Measurements from ENCODE around the gene CBR1. TPM values are rescaled to one million over a fixed set of nuclear protein-coding genes. Genes with fewer than 3 reads are reported as not detected.

The CBR1 gene
- total and polyA plus RNA-seq, 7 donors, result 102 to 264 (median 180) TPM

- Histone ChIP-seq H3K36me3 (no peaks in the 10 kb centered on the region), H3K27me3 (no peaks in the 10 kb centered on the region), H3K4me3 (no peak overlapping the region), H3K9me3 (no peaks in the 10 kb centered on the region), H3K4me1 (no peaks in the 10 kb centered on the region), H3K27ac (no peak overlapping the region)
- no peak for DNase-seq
- intact Hi-C loops (cut with DNase I), result no loop called here
- no peak for TF ChIP-seq POLR2A (IDR thresholded peaks at IDR 0.05)
- 23 to 64% methylated on average over 3 of the region's 3 CpGs for WGBS, 2 donors
Observed at GRCh38 chr21:36082237-36082664, 12.4 kb downstream of the CBR1 start.

- H3K36me3 ChIP-seq, result no peaks in the 10 kb centered on the region
- no peak overlapping the region for H3K4me3 ChIP-seq
- H3K27ac ChIP-seq, result no peak overlapping the region
- no peaks in the 10 kb centered on the region for H3K27me3 ChIP-seq
- DNase-seq, result no peak
- WGBS, 2 donors, result 76 to 80% methylated on average over 6 of the region's 6 CpGs
- intact Hi-C loops (cut with DNase I), result no loop called here
- TF ChIP-seq POLR2A (IDR thresholded peaks at IDR 0.05), result no peak
- no peak for TF ChIP-seq POLR2AphosphoS5 (IDR thresholded peaks at IDR 0.05)
- no peak for TF ChIP-seq CTCF (IDR thresholded peaks at IDR 0.05)
- no peak for TF ChIP-seq EP300 (IDR thresholded peaks at IDR 0.05)
- H3K9me3 ChIP-seq, result no peaks in the 10 kb centered on the region
- no peaks in the 10 kb centered on the region for H3K4me1 ChIP-seq
Observed at GRCh38 chr21:36087362-36088138, 17.7 kb downstream of the CBR1 start.

GRCh38 chr21:36089946-36090345 is 20.1 kb downstream of the CBR1 start:
- 89 to 91% methylated on average over 3 of the region's 3 CpGs for WGBS, 2 donors
- H3K4me1 ChIP-seq, result no peaks in the 10 kb centered on the region
- TF ChIP-seq CTCF (IDR thresholded peaks at IDR 0.05) (no peak), POLR2AphosphoS5 (IDR thresholded peaks at IDR 0.05) (no peak)
- no peak overlapping the region for H3K4me3 ChIP-seq
- H3K9me3 ChIP-seq, result peaks cover 0 to 9% (median 0%) of the 10 kb centered on the region in 4 donors
- H3K27me3 ChIP-seq, result no peaks in the 10 kb centered on the region
- DNase-seq, result no peak
- no peaks in the 10 kb centered on the region for H3K36me3 ChIP-seq
- intact Hi-C loops (cut with DNase I), result no loop called here
- no peak overlapping the region for H3K27ac ChIP-seq

GRCh38 chr21:36092681-36093080 is 22.9 kb downstream of the CBR1 start:
- Histone ChIP-seq H3K9me3 (peaks cover 0 to 9% (median 0%) of the 10 kb centered on the region in 4 donors), H3K27ac (no peak overlapping the region), H3K4me1 (no peaks in the 10 kb centered on the region), H3K36me3 (no peaks in the 10 kb centered on the region), H3K27me3 (no peaks in the 10 kb centered on the region), H3K4me3 (no peak overlapping the region)
- no peak for DNase-seq
- TF ChIP-seq EP300 (IDR thresholded peaks at IDR 0.05), result no peak
- no peak for TF ChIP-seq CTCF (IDR thresholded peaks at IDR 0.05)
- intact Hi-C loops (cut with DNase I), result no loop called here

- Histone ChIP-seq H3K4me3 (no peak overlapping the region), H3K27ac (no peak overlapping the region), H3K4me1 (no peaks in the 10 kb centered on the region), H3K27me3 (no peaks in the 10 kb centered on the region), H3K9me3 (peaks cover 0 to 9% (median 0%) of the 10 kb centered on the region in 4 donors), H3K36me3 (no peaks in the 10 kb centered on the region)
- 93 to 99% methylated on average over 1 of the region's 1 CpG for WGBS, 2 donors
- intact Hi-C loops (cut with DNase I), result no loop called here
- TF ChIP-seq EP300 (IDR thresholded peaks at IDR 0.05), result no peak
- no peak for DNase-seq
Observed at GRCh38 chr21:36093512-36093911, 23.7 kb downstream of the CBR1 start.
